Activated CD8-positive, alpha-beta memory T cell treated with anti-CD3 and anti-CD28 coated beads for 48 hours (primary cell): ENCODE data around the gene MINDY4B.
A peak's percentile ranks its signal among the peaks of the same experiment; 100 is the strongest.

ENCODE experiments used
- DNase-seq, 3 experiments: peaks; one replicate each; pipeline ENCODE4 v3.0.0-alpha.2; 2020; ENCODE audit warnings: low read depth in 2 of 3, low spot score in 2 of 3

Gene MINDY4B

DNA sequence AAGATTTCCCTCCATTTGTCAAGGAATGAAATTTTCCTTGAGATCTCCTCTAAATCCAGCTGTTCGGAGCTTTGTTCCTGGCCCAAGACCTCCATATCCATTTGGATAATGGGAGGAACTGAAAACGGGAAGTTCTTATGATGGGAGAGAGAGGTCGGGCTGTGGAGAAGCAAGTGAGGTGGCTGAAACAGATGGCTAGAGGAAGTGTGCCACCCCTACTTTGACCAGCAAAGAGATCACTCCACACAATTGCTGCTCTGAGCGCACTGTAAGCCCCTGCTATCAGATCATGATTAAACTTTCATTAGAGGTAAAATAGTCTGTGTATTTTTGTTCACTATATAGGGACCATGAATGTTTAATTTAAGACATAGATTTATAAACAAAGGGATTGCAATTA lies at the start of gene MINDY4B:
MINDY4B (minus strand) TSS at position 101 of the 400 bp plus-strand sequence; CDS start at position 101, 0 bp downstream.
- no peak for DNase-seq

DNA sequence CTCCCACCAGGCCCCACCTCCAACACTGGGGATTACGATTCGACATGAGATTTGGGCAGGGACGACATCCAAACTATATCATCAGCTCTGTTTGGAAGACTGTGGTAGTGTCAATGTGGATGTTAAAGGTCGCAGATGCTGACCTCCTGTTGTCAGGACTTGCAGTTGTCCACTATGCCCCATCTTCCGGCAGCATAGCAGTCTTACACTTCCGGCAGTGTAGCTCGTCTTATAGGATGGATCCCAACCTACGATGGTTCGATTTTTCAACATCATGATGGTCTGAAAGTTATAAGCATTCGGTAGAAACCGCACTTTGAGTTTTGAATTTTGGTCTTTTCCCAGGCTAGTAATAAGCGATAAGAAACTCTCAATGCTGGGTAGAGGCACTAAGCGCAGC lies 46.7 kb upstream of the MINDY4B start:
- no peak for DNase-seq

- no peak for DNase-seq
Observed at GRCh38 chr3:150945226-150946032, 40.2 kb upstream of the MINDY4B start.

- no peak for DNase-seq
Observed at GRCh38 chr3:150942221-150942620, 37.0 kb upstream of the MINDY4B start.

DNA sequence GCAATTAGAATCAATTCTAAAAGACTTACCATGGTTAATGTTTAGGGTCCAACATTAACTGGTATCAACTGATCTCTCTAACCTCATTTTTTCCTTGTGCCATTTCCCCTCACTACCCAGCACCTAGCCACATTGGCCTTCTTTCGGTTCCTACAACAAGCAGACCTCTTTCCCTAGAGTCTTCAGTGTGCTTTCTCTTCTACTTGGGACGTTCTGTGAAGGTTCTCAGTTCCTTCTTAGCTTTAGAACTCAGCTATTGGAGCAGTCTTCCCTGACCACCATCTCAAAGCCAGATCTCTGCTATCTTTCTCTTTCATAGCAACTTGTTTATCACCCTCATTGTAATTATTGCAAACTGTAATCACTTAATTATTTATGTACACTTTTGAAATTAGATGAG lies 31.5 kb upstream of the MINDY4B start:
- no peak for DNase-seq

DNA sequence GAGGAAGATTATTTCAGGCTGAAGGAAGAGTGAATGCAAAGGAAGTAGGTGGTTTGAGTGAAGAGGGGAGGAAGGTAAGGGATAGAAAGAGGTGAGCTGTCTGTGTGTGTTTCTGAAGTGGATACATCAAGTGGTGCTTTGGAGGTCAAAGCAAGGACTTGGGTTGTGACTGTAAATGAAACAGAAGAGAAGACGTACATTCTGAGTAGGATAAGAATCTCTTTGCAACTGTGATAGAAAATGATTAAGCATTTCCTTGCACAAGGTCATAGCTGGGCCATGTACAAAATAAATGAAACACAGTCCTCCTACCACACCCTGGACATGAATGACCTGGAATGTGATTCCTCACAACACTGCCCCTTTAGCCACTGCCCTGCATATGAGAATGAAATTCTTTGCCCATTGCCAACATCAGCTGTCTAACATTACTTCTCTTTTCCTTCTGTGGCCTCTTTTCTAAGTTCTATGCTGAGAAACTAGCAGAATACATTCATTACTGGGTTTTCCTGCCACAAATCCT lies 28.3 kb upstream of the MINDY4B start:
- no peak for DNase-seq

GRCh38 chr3:150931745-150932144 lies 26.5 kb upstream of the MINDY4B start:
- no peak for DNase-seq

DNA sequence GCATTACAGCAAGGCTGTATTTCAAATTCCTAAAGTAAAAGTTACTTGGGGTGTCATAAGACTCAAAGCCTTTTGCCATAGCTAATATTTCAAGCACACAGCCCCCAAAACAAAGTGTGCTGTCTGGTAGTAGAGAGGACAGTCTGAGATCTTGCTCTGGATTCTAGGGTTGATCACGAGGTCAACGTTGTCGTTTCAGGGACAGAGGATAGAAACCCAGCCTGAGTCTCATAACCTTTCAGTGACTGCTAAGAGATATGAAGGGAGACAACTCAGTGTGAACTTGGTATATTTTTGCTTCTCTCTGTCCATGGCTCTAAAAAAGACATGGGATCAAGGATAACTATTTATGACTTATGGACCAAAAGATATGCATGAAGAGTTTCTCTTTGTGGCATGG lies 25.6 kb upstream of the MINDY4B start:
- DNase-seq: no peak

GRCh38 chr3:150928234-150928633 lies 23.0 kb upstream of the MINDY4B start:
- no peak for DNase-seq

DNA sequence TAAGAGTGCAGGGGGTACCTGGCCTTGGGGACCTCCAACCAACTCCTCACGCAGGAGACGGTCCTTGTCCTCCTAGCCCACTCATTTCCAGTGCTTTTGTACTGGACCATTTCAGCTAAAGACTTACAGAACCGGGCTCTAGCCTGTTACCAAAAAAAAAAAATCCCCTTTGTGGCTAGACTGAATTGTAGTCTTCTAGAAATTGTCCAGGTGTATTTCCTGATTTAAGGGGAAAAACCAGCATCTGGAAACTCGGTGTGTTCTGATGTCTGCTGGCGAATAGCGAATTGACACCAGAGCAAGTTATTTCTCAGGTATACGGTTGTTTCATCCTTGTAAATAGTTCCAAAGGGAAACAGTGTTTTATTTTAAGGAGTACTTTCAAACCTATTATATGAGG lies 21.1 kb upstream of the MINDY4B start:
- DNase-seq: no peak

- DNase-seq: peak; percentile 26 to 32 (median 30)
Observed at GRCh38 chr3:150925751-150926201, 20.5 kb upstream of the MINDY4B start.

- DNase-seq: no peak
Observed at GRCh38 chr3:150922611-150923010, 17.4 kb upstream of the MINDY4B start.

DNA sequence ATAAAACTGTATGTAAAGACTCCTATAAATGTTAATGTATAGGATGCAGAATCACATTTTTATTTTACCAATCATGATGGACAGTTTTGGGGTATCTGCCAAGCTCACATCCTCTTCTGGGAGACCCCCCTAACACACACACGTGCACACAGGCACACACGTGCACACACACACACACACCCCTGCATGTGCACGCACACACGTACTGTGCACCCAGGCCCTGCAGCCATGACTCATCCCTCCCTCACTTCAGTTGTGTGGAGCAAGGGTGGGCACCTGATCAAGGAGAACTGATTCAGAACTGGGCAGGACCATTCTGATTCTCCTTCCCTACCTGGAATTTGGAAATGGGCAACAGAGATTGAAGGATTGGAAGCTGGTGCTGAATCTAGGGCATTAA lies 16.0 kb upstream of the MINDY4B start:
- no peak for DNase-seq

DNA sequence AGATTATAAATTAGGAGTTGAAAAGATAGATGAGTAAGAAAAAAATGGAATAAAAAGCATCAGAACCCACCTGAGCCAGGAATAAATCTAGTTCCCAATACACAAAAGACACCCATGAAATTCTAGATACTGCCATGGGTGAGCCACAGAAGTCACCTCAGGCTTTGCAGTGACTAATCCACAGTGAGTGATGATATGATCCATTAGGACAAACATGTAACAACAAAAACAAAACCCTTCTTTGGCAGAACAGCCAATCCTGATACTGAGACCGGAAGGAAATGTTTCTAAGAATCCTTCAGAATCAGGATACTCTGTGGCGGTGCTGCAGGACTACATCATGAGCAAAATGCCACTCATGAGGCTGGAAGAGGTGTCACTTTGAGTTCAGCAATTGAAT lies 15.0 kb upstream of the MINDY4B start:
- no peak for DNase-seq

DNA sequence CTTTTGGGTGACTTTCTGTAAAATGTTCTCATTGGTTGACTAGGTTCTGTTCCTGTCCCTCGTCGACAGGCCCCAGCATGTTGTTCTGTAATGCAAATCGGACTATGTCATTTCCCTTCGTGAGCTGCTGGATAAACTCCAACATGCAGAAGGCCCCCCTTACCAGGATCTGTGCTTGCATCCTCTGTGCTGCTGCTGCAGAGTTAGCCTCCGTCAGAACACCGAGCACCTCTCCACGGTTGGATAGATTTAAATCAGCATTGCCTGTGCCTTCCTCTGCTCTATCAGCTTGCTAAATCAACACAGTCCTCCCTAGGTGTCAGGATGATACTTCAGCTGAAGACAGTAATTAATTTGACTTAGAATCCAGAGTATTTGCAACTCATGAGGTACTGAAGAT lies 12.7 kb upstream of the MINDY4B start:
- no peak for DNase-seq

DNA sequence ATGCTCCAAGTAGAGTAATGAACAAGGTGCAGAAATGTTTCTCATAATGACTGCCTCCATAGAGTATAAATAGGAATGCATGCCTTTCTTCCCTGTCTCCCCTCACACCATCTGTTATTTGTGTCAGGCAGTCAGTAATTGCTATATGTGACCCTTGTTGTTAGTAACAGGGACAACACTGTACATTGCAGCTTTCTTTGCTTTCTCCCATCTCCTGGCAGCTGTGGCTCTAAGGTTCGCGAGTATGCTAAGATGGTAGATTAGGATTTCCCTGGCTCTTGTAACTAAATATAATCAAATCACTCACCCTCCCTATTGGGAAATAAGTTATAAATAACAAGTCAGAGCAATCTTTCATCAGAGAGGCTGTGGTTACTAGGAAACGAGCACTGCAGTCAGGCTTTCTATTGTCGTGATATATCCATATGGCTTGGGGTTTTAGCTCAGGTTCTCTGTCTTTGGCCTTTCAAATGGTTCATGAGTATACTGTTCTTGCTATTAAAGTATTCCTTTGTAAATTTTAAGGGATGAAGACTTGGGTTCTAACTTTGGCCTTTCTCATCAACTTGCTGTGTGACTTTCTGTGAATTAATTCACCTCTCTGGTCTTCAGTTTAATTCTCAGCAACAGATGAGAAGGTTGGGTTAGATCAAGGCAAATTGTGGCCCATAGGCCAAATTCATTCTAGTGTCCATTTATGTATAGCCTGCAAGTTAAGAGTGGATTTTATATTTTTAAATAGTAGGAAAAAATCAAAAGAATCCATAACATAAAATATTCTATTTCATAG lies 8.1 kb upstream of the MINDY4B start:
- no peak for DNase-seq

DNA sequence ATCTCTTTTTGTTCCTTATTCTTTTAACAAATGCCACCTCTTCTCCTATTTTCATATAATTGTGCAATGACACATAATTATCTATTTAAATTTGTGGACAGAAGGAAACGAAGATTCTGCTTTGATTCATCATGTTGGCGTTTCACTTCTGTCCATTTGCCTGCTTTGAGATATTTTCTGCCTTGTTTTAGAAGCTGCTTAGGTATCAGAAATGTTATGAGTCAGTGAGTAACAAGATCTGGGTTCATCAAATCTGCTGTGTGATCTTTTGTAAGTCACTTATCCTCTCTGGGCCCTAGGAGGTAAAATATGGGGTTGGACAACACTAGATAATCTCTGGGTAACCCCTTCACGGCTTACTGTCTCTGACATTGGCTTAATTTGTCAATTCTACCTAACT lies 7.3 kb upstream of the MINDY4B start:
- DNase-seq: no peak

DNA sequence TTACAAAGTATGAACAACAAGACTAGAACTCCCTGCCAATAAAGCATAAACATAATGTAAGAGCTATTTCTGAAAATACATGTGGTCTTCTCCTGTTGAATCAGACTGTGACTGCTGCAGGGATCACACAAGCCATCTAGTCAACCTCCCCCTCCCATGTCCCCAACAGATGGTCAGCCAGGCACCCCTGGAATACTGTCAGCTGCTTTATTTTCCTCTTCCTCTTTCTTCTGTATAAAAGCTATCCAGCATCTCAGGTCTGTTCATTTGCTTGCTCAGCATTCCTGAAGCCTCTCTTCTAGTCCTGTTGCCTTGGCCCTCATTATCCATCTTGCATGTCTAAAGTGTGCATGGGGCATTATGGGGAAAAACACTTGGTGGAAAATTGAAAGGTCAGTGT lies 6.5 kb upstream of the MINDY4B start:
- DNase-seq: no peak

- DNase-seq: no peak
Observed at GRCh38 chr3:150906461-150906860, 1.2 kb upstream of the MINDY4B start.

DNA sequence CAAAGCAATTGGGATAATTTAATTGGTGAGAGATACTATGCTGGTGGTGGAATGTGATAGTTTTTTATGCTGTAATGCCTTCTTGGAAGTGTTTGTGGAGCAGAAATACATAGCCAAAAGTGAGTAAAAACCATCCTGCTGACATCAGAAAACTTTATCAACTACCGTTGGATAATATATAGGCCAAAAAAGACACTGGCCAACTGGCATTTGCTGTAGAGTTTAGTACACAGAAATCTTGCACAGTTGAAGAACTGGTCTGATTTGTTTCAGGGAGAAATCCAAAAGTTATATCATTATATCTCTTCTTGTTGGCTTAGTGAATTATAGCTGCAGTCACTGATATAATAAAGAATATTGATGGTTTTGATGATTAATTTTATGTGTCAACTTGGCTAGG lies 507 bp upstream of the MINDY4B start:
- no peak for DNase-seq

- DNase-seq: no peak
Observed at GRCh38 chr3:150902988-150903387, 2.3 kb downstream of the MINDY4B start.

DNA sequence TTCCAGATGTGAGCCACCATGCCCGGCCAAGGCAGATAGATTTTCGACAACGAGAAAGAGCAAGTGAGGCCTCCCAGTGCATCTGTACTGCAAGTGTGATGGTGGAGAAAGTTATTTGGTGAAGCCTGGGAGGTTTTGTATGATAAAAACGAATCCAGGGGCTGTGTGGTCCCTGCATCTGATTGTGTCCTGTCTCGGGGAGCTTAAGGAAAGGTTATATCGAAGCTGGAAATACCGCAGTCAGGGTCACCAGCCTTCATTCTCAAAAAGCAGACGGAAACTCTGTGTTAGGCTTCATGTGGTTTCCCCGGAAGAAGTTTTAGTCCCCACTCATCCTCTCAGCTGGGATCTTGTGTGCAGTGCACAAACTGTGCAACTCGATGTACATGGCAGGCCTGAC lies 3.4 kb downstream of the MINDY4B start:
- DNase-seq: no peak
